ENCODE results near the gene MMRN2. TPM values are rescaled to one million over a fixed set of nuclear protein-coding genes. Genes with fewer than 3 reads are reported as not detected.

The MMRN2 gene
- total RNA-seq, 1 donor from 2014 or later: 0.08 TPM

DNA sequence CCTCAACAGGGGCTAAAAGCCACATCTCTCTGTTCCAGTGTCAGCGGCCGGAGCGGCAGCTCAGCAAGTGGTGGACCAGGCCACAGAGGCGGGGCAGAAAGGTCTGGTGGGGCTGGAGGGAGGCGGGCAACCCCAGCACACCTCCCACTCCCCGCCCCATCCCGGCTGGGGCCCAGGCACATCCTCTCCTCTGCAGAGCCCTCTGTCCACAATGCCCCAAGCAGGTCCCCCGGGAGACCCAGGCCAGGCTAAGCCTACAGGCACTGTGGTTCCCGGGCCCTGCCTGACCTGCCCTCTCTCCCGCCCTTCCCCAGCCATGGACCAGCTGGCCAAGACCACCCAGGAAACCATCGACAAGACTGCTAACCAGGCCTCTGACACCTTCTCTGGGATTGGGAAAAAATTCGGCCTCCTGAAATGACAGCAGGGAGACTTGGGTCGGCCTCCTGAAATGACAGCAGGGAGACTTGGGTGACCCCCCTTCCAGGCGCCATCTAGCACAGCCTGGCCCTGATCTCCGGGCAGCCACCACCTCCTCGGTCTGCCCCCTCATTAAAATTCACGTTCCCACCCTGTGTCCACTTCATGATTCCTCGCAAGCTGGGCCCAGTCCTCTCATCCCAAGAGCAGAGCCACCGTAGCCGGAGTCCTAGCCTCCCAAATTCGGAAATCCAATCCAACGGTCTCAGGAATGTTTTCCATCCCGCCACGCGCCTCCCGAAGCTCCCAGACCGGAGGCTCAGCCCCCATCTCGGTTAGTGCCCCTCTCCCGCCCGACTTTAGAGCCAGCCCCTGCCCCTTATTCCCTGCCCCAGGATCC is 13.0 kb upstream of the MMRN2 start:
- DNase-seq (ENCODE audit: low read depth): no peak
- Histone ChIP-seq H3K27me3 (ENCODE audit: control insufficient read depth, insufficient read depth, low read length) (peaks cover 9% of the 10 kb centered on the region), H3K4me3 (ENCODE audit: low read depth, low read length) (peak overlapping the region; percentile 49), H3K36me3 (ENCODE audit: control insufficient read depth, insufficient read depth, low read length) (no peaks in the 10 kb centered on the region)
- TF ChIP-seq, protein P1, sequence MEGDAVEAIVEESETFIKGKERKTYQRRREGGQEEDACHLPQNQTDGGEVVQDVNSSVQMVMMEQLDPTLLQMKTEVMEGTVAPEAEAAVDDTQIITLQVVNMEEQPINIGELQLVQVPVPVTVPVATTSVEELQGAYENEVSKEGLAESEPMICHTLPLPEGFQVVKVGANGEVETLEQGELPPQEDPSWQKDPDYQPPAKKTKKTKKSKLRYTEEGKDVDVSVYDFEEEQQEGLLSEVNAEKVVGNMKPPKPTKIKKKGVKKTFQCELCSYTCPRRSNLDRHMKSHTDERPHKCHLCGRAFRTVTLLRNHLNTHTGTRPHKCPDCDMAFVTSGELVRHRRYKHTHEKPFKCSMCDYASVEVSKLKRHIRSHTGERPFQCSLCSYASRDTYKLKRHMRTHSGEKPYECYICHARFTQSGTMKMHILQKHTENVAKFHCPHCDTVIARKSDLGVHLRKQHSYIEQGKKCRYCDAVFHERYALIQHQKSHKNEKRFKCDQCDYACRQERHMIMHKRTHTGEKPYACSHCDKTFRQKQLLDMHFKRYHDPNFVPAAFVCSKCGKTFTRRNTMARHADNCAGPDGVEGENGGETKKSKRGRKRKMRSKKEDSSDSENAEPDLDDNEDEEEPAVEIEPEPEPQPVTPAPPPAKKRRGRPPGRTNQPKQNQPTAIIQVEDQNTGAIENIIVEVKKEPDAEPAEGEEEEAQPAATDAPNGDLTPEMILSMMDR (IDR thresholded peaks at IDR 0.05; ENCODE audit: insufficient read depth, low read length, poor library complexity, severe bottlenecking): no peak

DNA sequence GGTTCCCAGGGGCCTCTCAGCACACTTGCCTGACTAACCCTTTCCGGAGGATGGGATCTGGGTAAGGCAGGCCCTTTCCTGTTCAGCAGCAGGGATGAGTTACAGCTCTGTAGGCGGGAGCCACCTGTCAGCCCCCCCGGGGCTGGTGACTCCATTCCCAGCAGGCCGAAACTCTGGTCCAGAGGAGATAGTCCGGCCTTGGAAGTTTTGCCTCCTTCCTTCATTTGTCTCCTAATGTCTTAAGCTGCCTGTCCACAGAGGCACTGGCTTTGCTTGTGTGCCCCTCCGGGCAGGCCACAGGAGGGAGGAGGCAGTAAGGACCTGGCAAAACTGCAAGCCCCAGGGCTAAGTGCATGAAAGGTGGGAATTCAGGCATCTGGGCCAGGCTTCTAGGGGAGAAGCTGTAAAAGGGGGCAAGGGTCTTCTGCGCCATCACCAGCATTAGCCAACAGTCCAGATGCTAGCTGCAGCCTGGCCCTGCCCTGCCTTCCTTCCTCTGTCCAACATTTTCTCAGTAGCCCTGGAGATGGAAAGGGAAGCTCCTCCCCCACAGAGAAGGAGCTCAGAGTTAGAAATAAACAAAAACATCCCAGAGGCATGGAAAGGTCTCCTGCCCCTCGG is 12.1 kb upstream of the MMRN2 start:
- TF ChIP-seq, protein P1 (IDR thresholded peaks at IDR 0.05; ENCODE audit: insufficient read depth, low read length, poor library complexity, severe bottlenecking): no peak
- Histone ChIP-seq H3K4me3 (ENCODE audit: low read depth, low read length) (no peak overlapping the region), H3K36me3 (ENCODE audit: control insufficient read depth, insufficient read depth, low read length) (no peaks in the 10 kb centered on the region), H3K27me3 (ENCODE audit: control insufficient read depth, insufficient read depth, low read length) (peaks cover 9% of the 10 kb centered on the region)
- DNase-seq (ENCODE audit: low read depth): no peak

DNA sequence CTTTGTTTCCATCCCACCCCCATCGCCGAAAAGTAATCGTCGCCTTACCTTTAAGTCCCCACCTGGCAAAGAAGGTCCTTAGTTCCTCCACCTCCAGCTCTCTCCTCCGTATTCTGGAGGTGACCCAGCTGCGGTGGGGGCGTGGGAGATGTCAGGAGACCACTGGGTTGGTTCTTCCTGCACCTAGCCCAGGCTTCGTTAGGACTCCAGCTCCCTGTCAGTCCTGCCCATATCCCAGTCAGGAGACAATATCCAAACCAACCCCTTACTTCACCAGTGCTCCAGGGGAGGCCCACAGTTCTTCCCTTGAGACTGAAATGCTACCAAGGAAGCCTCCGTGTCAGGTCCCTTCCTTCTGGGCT is 11.6 kb upstream of the MMRN2 start:
- TF ChIP-seq, protein P1 (IDR thresholded peaks at IDR 0.05; ENCODE audit: insufficient read depth, low read length, poor library complexity, severe bottlenecking): no peak
- DNase-seq (ENCODE audit: low read depth): no peak
- no peak overlapping the region for H3K4me3 ChIP-seq (ENCODE audit: low read depth, low read length)

DNA sequence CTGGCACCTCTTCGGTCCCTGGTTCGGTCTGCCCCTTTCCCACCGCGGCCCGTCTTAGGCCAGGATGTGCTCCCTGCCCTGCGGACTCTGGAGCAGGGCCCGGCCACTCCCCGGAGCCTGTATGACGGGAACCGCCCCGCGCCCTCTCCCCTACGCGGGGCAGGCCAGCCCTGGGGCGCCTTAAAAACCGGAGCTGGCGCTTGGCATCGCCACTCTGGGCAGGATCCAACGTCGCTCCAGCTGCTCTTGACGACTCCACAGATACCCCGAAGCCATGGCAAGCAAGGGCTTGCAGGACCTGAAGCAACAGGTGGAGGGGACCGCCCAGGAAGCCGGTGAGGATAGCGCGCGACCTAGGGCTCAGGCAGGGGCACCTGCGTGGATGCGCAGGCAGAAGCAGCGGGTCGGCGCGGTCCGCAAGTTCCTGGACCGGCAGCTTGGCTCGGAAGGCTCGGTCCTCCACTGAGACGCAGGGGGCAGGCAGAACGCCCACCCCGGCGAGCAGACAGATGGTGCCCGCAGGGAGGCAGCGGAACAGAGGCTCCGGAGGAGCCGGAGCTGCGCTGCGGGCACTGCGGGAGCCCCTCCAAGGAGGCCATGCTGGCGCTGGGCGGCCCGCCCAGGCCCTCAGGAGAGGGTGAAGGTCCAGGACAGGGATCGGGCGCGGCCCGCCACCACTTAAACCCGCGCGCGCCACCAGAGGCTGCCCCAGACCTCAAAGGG is 11.0 kb upstream of the MMRN2 start, which contains the start of gene ADIRF:
ADIRF (plus strand) TSS at position 212 of the 723 bp plus-strand sequence; CDS start at position 275, 63 bp downstream.
- no peak within 1 kb of the TSS for H3K4me3 ChIP-seq (ENCODE audit: low read depth, low read length)
- DNase-seq (ENCODE audit: low read depth): no peak
- H3K36me3 ChIP-seq (ENCODE audit: control insufficient read depth, insufficient read depth, low read length): no peaks in the 10 kb centered on the region
- TF ChIP-seq, protein P1 (IDR thresholded peaks at IDR 0.05; ENCODE audit: insufficient read depth, low read length, poor library complexity, severe bottlenecking): no peak
- peaks cover 9% of the 10 kb centered on the region for H3K27me3 ChIP-seq (ENCODE audit: control insufficient read depth, insufficient read depth, low read length)

More for the DNA sequence above, 11.6 kb upstream of the MMRN2 start:
- no peaks in the 10 kb centered on the region for H3K36me3 ChIP-seq (ENCODE audit: control insufficient read depth, insufficient read depth, low read length)
- peaks cover 9% of the 10 kb centered on the region for H3K27me3 ChIP-seq (ENCODE audit: control insufficient read depth, insufficient read depth, low read length)

GRCh38 chr10:86967481-86967941 is 10.1 kb upstream of the MMRN2 start:
- Histone ChIP-seq H3K36me3 (ENCODE audit: control insufficient read depth, insufficient read depth, low read length) (no peaks in the 10 kb centered on the region), H3K27me3 (ENCODE audit: control insufficient read depth, insufficient read depth, low read length) (peaks cover 9% of the 10 kb centered on the region), H3K4me3 (ENCODE audit: low read depth, low read length) (no peak overlapping the region)
- TF ChIP-seq, protein P1 (IDR thresholded peaks at IDR 0.05; ENCODE audit: insufficient read depth, low read length, poor library complexity, severe bottlenecking): no peak
- no peak for DNase-seq (ENCODE audit: low read depth)
